ENCODE measurements around the gene DIDO1.

Gene DIDO1

GRCh38 chr20:62892348-62893304, 33.7 kb downstream of the DIDO1 start:
- Histone ChIP-seq H3K4me1 (ENCODE audit: insufficient read depth, low read length) (peaks cover 10% of the 10 kb centered on the region), H3K9me3 (ENCODE audit: low read length) (no peaks in the 10 kb centered on the region), H3K9ac (ENCODE audit: low read length) (no peak overlapping the region), H3K27me3 (ENCODE audit: control insufficient read depth in 1 of 2, insufficient read depth in 2 of 2, low read length in 2 of 2) (no peaks in the 10 kb centered on the region), H3K4me3 (ENCODE audit: low read depth in 1 of 2, low read length in 2 of 2) (no peak overlapping the region), H3K27ac (ENCODE audit: low read depth, low read length) (no peak overlapping the region), H3K36me3 (ENCODE audit: insufficient read depth, low read length) (peaks cover 74% of the 10 kb centered on the region)

- H3K9ac ChIP-seq (ENCODE audit: low read length): no peak overlapping the region
- no peaks in the 10 kb centered on the region for H3K27me3 ChIP-seq (ENCODE audit: control insufficient read depth in 1 of 2, insufficient read depth in 2 of 2, low read length in 2 of 2)
- H3K4me1 ChIP-seq (ENCODE audit: insufficient read depth, low read length): peaks cover 14% of the 10 kb centered on the region
- peaks cover 86% of the 10 kb centered on the region for H3K36me3 ChIP-seq (ENCODE audit: insufficient read depth, low read length)
- no peak overlapping the region for H3K27ac ChIP-seq (ENCODE audit: low read depth, low read length)
- H3K9me3 ChIP-seq (ENCODE audit: low read length): no peaks in the 10 kb centered on the region
- H3K4me3 ChIP-seq (ENCODE audit: low read depth in 1 of 2, low read length in 2 of 2): no peak overlapping the region
Observed at GRCh38 chr20:62891111-62891510, 35.2 kb downstream of the DIDO1 start.

- Histone ChIP-seq H3K27ac (ENCODE audit: low read depth, low read length) (no peak overlapping the region), H3K36me3 (ENCODE audit: insufficient read depth, low read length) (peaks cover 92% of the 10 kb centered on the region), H3K4me1 (ENCODE audit: insufficient read depth, low read length) (peaks cover 14% of the 10 kb centered on the region), H3K27me3 (ENCODE audit: control insufficient read depth in 1 of 2, insufficient read depth in 2 of 2, low read length in 2 of 2) (no peaks in the 10 kb centered on the region), H3K9ac (ENCODE audit: low read length) (no peak overlapping the region), H3K9me3 (ENCODE audit: low read length) (no peaks in the 10 kb centered on the region), H3K4me3 (ENCODE audit: low read depth in 1 of 2, low read length in 2 of 2) (no peak overlapping the region)
Observed at GRCh38 chr20:62890444-62890843, 35.9 kb downstream of the DIDO1 start.

- Histone ChIP-seq H3K27ac (ENCODE audit: low read depth, low read length) (no peak overlapping the region), H3K4me1 (ENCODE audit: insufficient read depth, low read length) (peaks cover 14% of the 10 kb centered on the region), H3K9ac (ENCODE audit: low read length) (no peak overlapping the region), H3K27me3 (ENCODE audit: control insufficient read depth in 1 of 2, insufficient read depth in 2 of 2, low read length in 2 of 2) (no peaks in the 10 kb centered on the region), H3K4me3 (ENCODE audit: low read depth in 1 of 2, low read length in 2 of 2) (no peak overlapping the region), H3K36me3 (ENCODE audit: insufficient read depth, low read length) (peaks cover 87% of the 10 kb centered on the region), H3K9me3 (ENCODE audit: low read length) (no peaks in the 10 kb centered on the region)
Observed at GRCh38 chr20:62889871-62890270, 36.4 kb downstream of the DIDO1 start.

- H3K27me3 ChIP-seq (ENCODE audit: control insufficient read depth in 1 of 2, insufficient read depth in 2 of 2, low read length in 2 of 2): no peaks in the 10 kb centered on the region
- no peak overlapping the region for H3K27ac ChIP-seq (ENCODE audit: low read depth, low read length)
- H3K9ac ChIP-seq (ENCODE audit: low read length): no peak overlapping the region
- H3K9me3 ChIP-seq (ENCODE audit: low read length): no peaks in the 10 kb centered on the region
- peaks cover 14% of the 10 kb centered on the region for H3K4me1 ChIP-seq (ENCODE audit: insufficient read depth, low read length)
- H3K4me3 ChIP-seq (ENCODE audit: low read depth in 1 of 2, low read length in 2 of 2): no peak overlapping the region
- peaks cover 83% of the 10 kb centered on the region for H3K36me3 ChIP-seq (ENCODE audit: insufficient read depth, low read length)
Observed at GRCh38 chr20:62889411-62889810, 36.9 kb downstream of the DIDO1 start.

- no peaks in the 10 kb centered on the region for H3K9me3 ChIP-seq (ENCODE audit: low read length)
- no peak overlapping the region for H3K27ac ChIP-seq (ENCODE audit: low read depth, low read length)
- H3K27me3 ChIP-seq (ENCODE audit: control insufficient read depth in 1 of 2, insufficient read depth in 2 of 2, low read length in 2 of 2): no peaks in the 10 kb centered on the region
- H3K4me1 ChIP-seq (ENCODE audit: insufficient read depth, low read length): peaks cover 14% of the 10 kb centered on the region
- no peak overlapping the region for H3K9ac ChIP-seq (ENCODE audit: low read length)
- peaks cover 78% of the 10 kb centered on the region for H3K36me3 ChIP-seq (ENCODE audit: insufficient read depth, low read length)
- no peak overlapping the region for H3K4me3 ChIP-seq (ENCODE audit: low read depth in 1 of 2, low read length in 2 of 2)
Observed at GRCh38 chr20:62888910-62889309, 37.4 kb downstream of the DIDO1 start.

GRCh38 chr20:62888406-62888805, 37.9 kb downstream of the DIDO1 start:
- Histone ChIP-seq H3K9me3 (ENCODE audit: low read length) (no peaks in the 10 kb centered on the region), H3K4me3 (ENCODE audit: low read depth in 1 of 2, low read length in 2 of 2) (no peak overlapping the region), H3K9ac (ENCODE audit: low read length) (no peak overlapping the region), H3K4me1 (ENCODE audit: insufficient read depth, low read length) (peaks cover 14% of the 10 kb centered on the region), H3K27me3 (ENCODE audit: control insufficient read depth in 1 of 2, insufficient read depth in 2 of 2, low read length in 2 of 2) (no peaks in the 10 kb centered on the region), H3K36me3 (ENCODE audit: insufficient read depth, low read length) (peaks cover 73% of the 10 kb centered on the region), H3K27ac (ENCODE audit: low read depth, low read length) (peak overlapping the region; percentile 73)

GRCh38 chr20:62887860-62888239, 38.5 kb downstream of the DIDO1 start:
- Histone ChIP-seq H3K9me3 (ENCODE audit: low read length) (no peaks in the 10 kb centered on the region), H3K27me3 (ENCODE audit: control insufficient read depth in 1 of 2, insufficient read depth in 2 of 2, low read length in 2 of 2) (no peaks in the 10 kb centered on the region), H3K36me3 (ENCODE audit: insufficient read depth, low read length) (peaks cover 68% of the 10 kb centered on the region), H3K4me3 (ENCODE audit: low read depth in 1 of 2, low read length in 2 of 2) (no peak overlapping the region), H3K27ac (ENCODE audit: low read depth, low read length) (peak overlapping the region; percentile 73), H3K9ac (ENCODE audit: low read length) (no peak overlapping the region), H3K4me1 (ENCODE audit: insufficient read depth, low read length) (peaks cover 14% of the 10 kb centered on the region)

- Histone ChIP-seq H3K9ac (ENCODE audit: low read length) (no peak overlapping the region), H3K9me3 (ENCODE audit: low read length) (no peaks in the 10 kb centered on the region), H3K4me3 (ENCODE audit: low read depth in 1 of 2, low read length in 2 of 2) (no peak overlapping the region), H3K4me1 (ENCODE audit: insufficient read depth, low read length) (peaks cover 14% of the 10 kb centered on the region), H3K27ac (ENCODE audit: low read depth, low read length) (peak overlapping the region; percentile 73), H3K36me3 (ENCODE audit: insufficient read depth, low read length) (peaks cover 62% of the 10 kb centered on the region), H3K27me3 (ENCODE audit: control insufficient read depth in 1 of 2, insufficient read depth in 2 of 2, low read length in 2 of 2) (no peaks in the 10 kb centered on the region)
Observed at GRCh38 chr20:62887152-62887859, 39.0 kb downstream of the DIDO1 start.

GRCh38 chr20:62886709-62887058, 39.6 kb downstream of the DIDO1 start:
- H3K27ac ChIP-seq (ENCODE audit: low read depth, low read length): peak overlapping the region; percentile 73
- H3K36me3 ChIP-seq (ENCODE audit: insufficient read depth, low read length): peaks cover 58% of the 10 kb centered on the region
- H3K27me3 ChIP-seq (ENCODE audit: control insufficient read depth in 1 of 2, insufficient read depth in 2 of 2, low read length in 2 of 2): no peaks in the 10 kb centered on the region
- no peak overlapping the region for H3K4me3 ChIP-seq (ENCODE audit: low read depth in 1 of 2, low read length in 2 of 2)
- no peaks in the 10 kb centered on the region for H3K9me3 ChIP-seq (ENCODE audit: low read length)
- H3K4me1 ChIP-seq (ENCODE audit: insufficient read depth, low read length): peaks cover 14% of the 10 kb centered on the region
- no peak overlapping the region for H3K9ac ChIP-seq (ENCODE audit: low read length)

- Histone ChIP-seq H3K9me3 (ENCODE audit: low read length) (no peaks in the 10 kb centered on the region), H3K27me3 (ENCODE audit: control insufficient read depth in 1 of 2, insufficient read depth in 2 of 2, low read length in 2 of 2) (no peaks in the 10 kb centered on the region), H3K4me3 (ENCODE audit: low read depth in 1 of 2, low read length in 2 of 2) (no peak overlapping the region), H3K36me3 (ENCODE audit: insufficient read depth, low read length) (peaks cover 58% of the 10 kb centered on the region), H3K9ac (ENCODE audit: low read length) (no peak overlapping the region), H3K4me1 (ENCODE audit: insufficient read depth, low read length) (peaks cover 14% of the 10 kb centered on the region), H3K27ac (ENCODE audit: low read depth, low read length) (no peak overlapping the region)
Observed at GRCh38 chr20:62885896-62886708, 40.2 kb downstream of the DIDO1 start.
